Measurements from ENCODE around the gene ATG7.

The ATG7 gene

DNA sequence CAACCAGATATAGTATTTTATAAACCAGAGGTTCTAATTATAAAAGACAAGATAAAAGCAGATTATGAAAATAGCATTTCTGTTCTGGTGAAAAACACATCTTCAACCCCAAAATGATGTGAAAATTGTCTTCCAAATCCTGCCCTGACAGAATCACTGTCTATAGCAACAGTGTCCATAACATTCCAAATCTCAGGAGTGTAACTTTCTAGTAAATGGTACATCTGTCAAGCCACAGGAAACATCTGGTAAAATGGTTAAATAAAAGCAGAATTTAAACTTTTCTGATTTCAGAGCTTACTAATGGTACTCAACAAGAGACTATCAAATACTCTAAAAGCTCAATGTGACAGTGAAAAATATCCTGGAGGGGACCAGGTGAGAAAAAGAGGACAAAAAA lies 311.0 kb downstream of the ATG7 start:
- Histone ChIP-seq H3K4me3 (replicated peaks; ENCODE audit: insufficient read depth, low read length) (no peak overlapping the region), H3K27ac (replicated peaks) (no peak overlapping the region), H3K27me3 (ENCODE audit: insufficient read depth, poor library complexity, severe bottlenecking) (no peaks in the 10 kb centered on the region)
- TF ChIP-seq, protein P1, sequence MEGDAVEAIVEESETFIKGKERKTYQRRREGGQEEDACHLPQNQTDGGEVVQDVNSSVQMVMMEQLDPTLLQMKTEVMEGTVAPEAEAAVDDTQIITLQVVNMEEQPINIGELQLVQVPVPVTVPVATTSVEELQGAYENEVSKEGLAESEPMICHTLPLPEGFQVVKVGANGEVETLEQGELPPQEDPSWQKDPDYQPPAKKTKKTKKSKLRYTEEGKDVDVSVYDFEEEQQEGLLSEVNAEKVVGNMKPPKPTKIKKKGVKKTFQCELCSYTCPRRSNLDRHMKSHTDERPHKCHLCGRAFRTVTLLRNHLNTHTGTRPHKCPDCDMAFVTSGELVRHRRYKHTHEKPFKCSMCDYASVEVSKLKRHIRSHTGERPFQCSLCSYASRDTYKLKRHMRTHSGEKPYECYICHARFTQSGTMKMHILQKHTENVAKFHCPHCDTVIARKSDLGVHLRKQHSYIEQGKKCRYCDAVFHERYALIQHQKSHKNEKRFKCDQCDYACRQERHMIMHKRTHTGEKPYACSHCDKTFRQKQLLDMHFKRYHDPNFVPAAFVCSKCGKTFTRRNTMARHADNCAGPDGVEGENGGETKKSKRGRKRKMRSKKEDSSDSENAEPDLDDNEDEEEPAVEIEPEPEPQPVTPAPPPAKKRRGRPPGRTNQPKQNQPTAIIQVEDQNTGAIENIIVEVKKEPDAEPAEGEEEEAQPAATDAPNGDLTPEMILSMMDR (IDR thresholded peaks at IDR 0.05; ENCODE audit: insufficient read depth, low read length): no peak
- TF ChIP-seq POLR2AphosphoS5 (IDR thresholded peaks at IDR 0.05; ENCODE audit: low read depth) (no peak), GABPA (IDR thresholded peaks at IDR 0.05; ENCODE audit: low read depth) (no peak)
- DNase-seq (ENCODE audit: low read depth in 1 of 2, low spot score in 1 of 2): no peak

DNA sequence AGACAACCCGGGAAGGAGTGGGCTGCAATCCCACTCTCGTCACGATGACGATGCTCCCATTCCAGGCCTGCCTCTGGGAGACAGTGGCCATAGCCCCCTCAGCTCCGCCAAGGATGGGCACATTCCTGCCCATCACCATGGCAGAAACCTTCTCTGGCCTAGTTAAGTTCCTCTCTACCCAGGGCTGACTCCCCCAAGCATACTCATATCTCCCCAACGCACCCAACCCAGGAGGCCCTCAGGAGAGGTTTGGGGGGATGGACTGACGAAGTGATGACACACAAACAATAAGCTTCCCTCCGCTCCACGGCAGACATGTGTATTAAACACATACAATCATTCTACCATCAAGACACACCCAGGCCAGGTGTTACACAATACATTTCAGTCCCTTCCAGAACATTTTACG lies 311.4 kb downstream of the ATG7 start:
- TF ChIP-seq, protein P2, sequence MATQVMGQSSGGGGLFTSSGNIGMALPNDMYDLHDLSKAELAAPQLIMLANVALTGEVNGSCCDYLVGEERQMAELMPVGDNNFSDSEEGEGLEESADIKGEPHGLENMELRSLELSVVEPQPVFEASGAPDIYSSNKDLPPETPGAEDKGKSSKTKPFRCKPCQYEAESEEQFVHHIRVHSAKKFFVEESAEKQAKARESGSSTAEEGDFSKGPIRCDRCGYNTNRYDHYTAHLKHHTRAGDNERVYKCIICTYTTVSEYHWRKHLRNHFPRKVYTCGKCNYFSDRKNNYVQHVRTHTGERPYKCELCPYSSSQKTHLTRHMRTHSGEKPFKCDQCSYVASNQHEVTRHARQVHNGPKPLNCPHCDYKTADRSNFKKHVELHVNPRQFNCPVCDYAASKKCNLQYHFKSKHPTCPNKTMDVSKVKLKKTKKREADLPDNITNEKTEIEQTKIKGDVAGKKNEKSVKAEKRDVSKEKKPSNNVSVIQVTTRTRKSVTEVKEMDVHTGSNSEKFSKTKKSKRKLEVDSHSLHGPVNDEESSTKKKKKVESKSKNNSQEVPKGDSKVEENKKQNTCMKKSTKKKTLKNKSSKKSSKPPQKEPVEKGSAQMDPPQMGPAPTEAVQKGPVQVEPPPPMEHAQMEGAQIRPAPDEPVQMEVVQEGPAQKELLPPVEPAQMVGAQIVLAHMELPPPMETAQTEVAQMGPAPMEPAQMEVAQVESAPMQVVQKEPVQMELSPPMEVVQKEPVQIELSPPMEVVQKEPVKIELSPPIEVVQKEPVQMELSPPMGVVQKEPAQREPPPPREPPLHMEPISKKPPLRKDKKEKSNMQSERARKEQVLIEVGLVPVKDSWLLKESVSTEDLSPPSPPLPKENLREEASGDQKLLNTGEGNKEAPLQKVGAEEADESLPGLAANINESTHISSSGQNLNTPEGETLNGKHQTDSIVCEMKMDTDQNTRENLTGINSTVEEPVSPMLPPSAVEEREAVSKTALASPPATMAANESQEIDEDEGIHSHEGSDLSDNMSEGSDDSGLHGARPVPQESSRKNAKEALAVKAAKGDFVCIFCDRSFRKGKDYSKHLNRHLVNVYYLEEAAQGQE (IDR thresholded peaks at IDR 0.05; ENCODE audit: insufficient replicate concordance, low read depth): no peak
- TF ChIP-seq POLR2AphosphoS5 (IDR thresholded peaks at IDR 0.05; ENCODE audit: low read depth) (no peak), GABPA (IDR thresholded peaks at IDR 0.05; ENCODE audit: low read depth) (no peak), SPI1 (IDR thresholded peaks at IDR 0.05; ENCODE audit: borderline replicate concordance, low read depth) (no peak)
- TF ChIP-seq, protein P1 (IDR thresholded peaks at IDR 0.05; ENCODE audit: insufficient read depth, low read length): no peak
- no peaks in the 10 kb centered on the region for H3K27me3 ChIP-seq (ENCODE audit: insufficient read depth, poor library complexity, severe bottlenecking)
- H3K4me3 ChIP-seq (replicated peaks; ENCODE audit: insufficient read depth, low read length): no peak overlapping the region
- DNase-seq (ENCODE audit: low read depth in 1 of 2, low spot score in 1 of 2): no peak
- H3K27ac ChIP-seq (replicated peaks): no peak overlapping the region

GRCh38 chr3:11584570-11584969 lies 312.4 kb downstream of the ATG7 start:
- no peak for DNase-seq (ENCODE audit: low read depth in 1 of 2, low spot score in 1 of 2)
- Histone ChIP-seq H3K4me3 (replicated peaks; ENCODE audit: insufficient read depth, low read length) (no peak overlapping the region), H3K27me3 (ENCODE audit: insufficient read depth, poor library complexity, severe bottlenecking) (no peaks in the 10 kb centered on the region), H3K27ac (replicated peaks) (no peak overlapping the region)
- TF ChIP-seq, protein P2 (IDR thresholded peaks at IDR 0.05; ENCODE audit: insufficient replicate concordance, low read depth): no peak

DNA sequence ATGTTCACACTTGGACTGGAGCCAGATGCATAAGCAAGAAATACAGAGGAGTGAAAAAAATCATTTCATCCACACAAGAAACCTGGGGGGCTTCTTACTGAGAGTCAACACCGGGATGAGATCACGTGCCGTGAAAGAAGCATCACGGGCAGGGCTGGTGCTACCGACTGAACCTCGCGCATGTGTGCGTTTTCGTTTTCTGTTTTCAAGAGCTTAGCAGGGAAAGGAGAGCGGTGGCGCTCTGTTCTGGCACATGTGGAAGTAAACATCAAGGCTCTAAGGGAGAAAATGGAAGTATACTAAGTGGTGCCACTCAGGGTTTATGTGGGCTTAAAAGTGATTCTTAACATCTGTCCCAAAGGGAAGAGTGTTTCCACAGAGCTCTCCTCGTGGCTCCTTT lies 315.6 kb downstream of the ATG7 start:
- DNase-seq (ENCODE audit: low read depth in 1 of 2, low spot score in 1 of 2): no peak
- Histone ChIP-seq H3K4me3 (replicated peaks; ENCODE audit: insufficient read depth, low read length) (no peak overlapping the region), H3K27ac (replicated peaks) (no peak overlapping the region), H3K27me3 (ENCODE audit: insufficient read depth, poor library complexity, severe bottlenecking) (no peaks in the 10 kb centered on the region)
- no peak for TF ChIP-seq SPI1 (IDR thresholded peaks at IDR 0.05; ENCODE audit: borderline replicate concordance, low read depth)
- TF ChIP-seq GABPA (IDR thresholded peaks at IDR 0.05; ENCODE audit: low read depth): no peak
- TF ChIP-seq, protein P1 (IDR thresholded peaks at IDR 0.05; ENCODE audit: insufficient read depth, low read length): no peak
- TF ChIP-seq POLR2AphosphoS5 (IDR thresholded peaks at IDR 0.05; ENCODE audit: low read depth): no peak
- TF ChIP-seq, protein P2 (IDR thresholded peaks at IDR 0.05; ENCODE audit: insufficient replicate concordance, low read depth): no peak

Measured in HL-60 (cell line).